Measurements from ENCODE around the gene DDAH2. TPM values are rescaled to one million over a fixed set of nuclear protein-coding genes. Genes with fewer than 3 reads are reported as not detected.
A peak's percentile ranks its signal among the peaks of the same experiment; 100 is the strongest.

DDAH2 gene
- total and polyA plus RNA-seq, 2 experiments from 2014 or later = 138 to 170 TPM

- DNase-seq (ENCODE audit: low read depth in 1 of 2, low spot score in 1 of 2) = no peak
- Histone ChIP-seq H3K9me3 (ENCODE audit: low read depth) (no peaks in the 10 kb centered on the region), H3K4me3 (no peak overlapping the region), H3K36me3 (no peaks in the 10 kb centered on the region), H3K27ac (no peak overlapping the region), H3K4me1 (ENCODE audit: low read depth) (peaks cover 1% of the 10 kb centered on the region), H3K27me3 (no peaks in the 10 kb centered on the region)
- no peak for TF ChIP-seq CTCF (IDR thresholded peaks at IDR 0.05; ENCODE audit: low read depth, low read length)
Measured at GRCh38 chr6:31768363-31769257, 39.5 kb upstream of the DDAH2 start.

GRCh38 chr6:31767096-31767645, 38.1 kb upstream of the DDAH2 start:
- no peak overlapping the region for H3K27ac ChIP-seq
- H3K27me3 ChIP-seq = no peaks in the 10 kb centered on the region
- peaks cover 5% of the 10 kb centered on the region for H3K4me1 ChIP-seq (ENCODE audit: low read depth)
- H3K4me3 ChIP-seq = no peak overlapping the region
- no peak for DNase-seq (ENCODE audit: low read depth in 1 of 2, low spot score in 1 of 2)
- TF ChIP-seq CTCF (IDR thresholded peaks at IDR 0.05; ENCODE audit: low read depth, low read length) = no peak
- H3K9me3 ChIP-seq (ENCODE audit: low read depth) = no peaks in the 10 kb centered on the region
- H3K36me3 ChIP-seq = no peaks in the 10 kb centered on the region

- DNase-seq (ENCODE audit: low read depth in 1 of 2, low spot score in 1 of 2) = peak; percentile 32 to 56
- Histone ChIP-seq H3K27me3 (no peaks in the 10 kb centered on the region), H3K9me3 (ENCODE audit: low read depth) (no peaks in the 10 kb centered on the region), H3K27ac (no peak overlapping the region), H3K36me3 (no peaks in the 10 kb centered on the region), H3K4me1 (ENCODE audit: low read depth) (peaks cover 5% of the 10 kb centered on the region), H3K4me3 (no peak overlapping the region)
- TF ChIP-seq CTCF (IDR thresholded peaks at IDR 0.05; ENCODE audit: low read depth, low read length) = no peak
Measured at GRCh38 chr6:31765910-31766794, 37.1 kb upstream of the DDAH2 start.

- no peak for DNase-seq (ENCODE audit: low read depth in 1 of 2, low spot score in 1 of 2)
- no peaks in the 10 kb centered on the region for H3K36me3 ChIP-seq
- TF ChIP-seq CTCF (IDR thresholded peaks at IDR 0.05; ENCODE audit: low read depth, low read length) = no peak
- no peaks in the 10 kb centered on the region for H3K9me3 ChIP-seq (ENCODE audit: low read depth)
- H3K4me1 ChIP-seq (ENCODE audit: low read depth) = peaks cover 5% of the 10 kb centered on the region
- H3K27me3 ChIP-seq = no peaks in the 10 kb centered on the region
- H3K27ac ChIP-seq = no peak overlapping the region
- no peak overlapping the region for H3K4me3 ChIP-seq
Measured at GRCh38 chr6:31765559-31765909, 36.4 kb upstream of the DDAH2 start.

- H3K27me3 ChIP-seq = no peaks in the 10 kb centered on the region
- DNase-seq (ENCODE audit: low read depth in 1 of 2, low spot score in 1 of 2) = no peak
- no peak for TF ChIP-seq CTCF (IDR thresholded peaks at IDR 0.05; ENCODE audit: low read depth, low read length)
- H3K4me3 ChIP-seq = no peak overlapping the region
- H3K4me1 ChIP-seq (ENCODE audit: low read depth) = peaks cover 5% of the 10 kb centered on the region
- H3K27ac ChIP-seq = no peak overlapping the region
- H3K36me3 ChIP-seq = no peaks in the 10 kb centered on the region
- no peaks in the 10 kb centered on the region for H3K9me3 ChIP-seq (ENCODE audit: low read depth)
Measured at GRCh38 chr6:31764198-31764597, 35.1 kb upstream of the DDAH2 start.
